HEK293T (cell line): ENCODE measurements around the gene NUTF2.

Experiments
- CTCF ChIA-PET: fragments of 350-600 bp; formaldehyde crosslinking; extraction: SDS; loops from one replicate; lab custom pipeline; 2021; ENCODE audit warnings: antibody characterized with exemption, inconsistent platforms; lab: Yijun Ruan, JAX
- POLR2A ChIA-PET: fragments of 350-600 bp; formaldehyde crosslinking; extraction: SDS; loops from one replicate; lab custom pipeline; 2020; ENCODE audit warnings: antibody characterized with exemption, inconsistent platforms; lab: Yijun Ruan, JAX
- DNase-seq: peaks from one replicate; pipeline ENCODE4 v3.0.0; 2012; ENCODE audit warnings: mixed read lengths; ENCODE audit errors: extremely low spot score
- ARNT ChIP-seq: fragments of 450-650 bp; IDR thresholded peaks from 2 replicates; pipeline ENCODE4 v1.6.1; 2017; ENCODE audit warnings: mild to moderate bottlenecking
- BHLHE40 ChIP-seq: fragments of 450-650 bp; IDR thresholded peaks from 2 replicates; pipeline ENCODE4 v1.6.1; 2016; ENCODE audit warnings: mild to moderate bottlenecking, moderate library complexity, borderline replicate concordance
- CTBP1 ChIP-seq: fragments of 450-650 bp; IDR thresholded peaks from 2 replicates; pipeline ENCODE4 v1.6.1; 2016; ENCODE audit warnings: borderline replicate concordance
- ELF4 ChIP-seq: fragments of 450-650 bp; IDR thresholded peaks from 2 replicates; pipeline ENCODE4 v1.6.1; 2017; ENCODE audit warnings: antibody characterized with exemption
- FOXA1 ChIP-seq: fragments of 450-650 bp; IDR thresholded peaks from 2 replicates; pipeline ENCODE4 v1.6.1; 2016; ENCODE audit warnings: mild to moderate bottlenecking
- FOXK2 ChIP-seq: fragments of 450-650 bp; IDR thresholded peaks from 2 replicates; pipeline ENCODE4 v1.6.1; 2016; ENCODE audit warnings: mild to moderate bottlenecking
- FOXM1 ChIP-seq: fragments of 450-650 bp; IDR thresholded peaks from 2 replicates; pipeline ENCODE4 v1.6.1; 2017; ENCODE audit warnings: mild to moderate bottlenecking, borderline replicate concordance
- HDGF ChIP-seq: fragments of 450-650 bp; IDR thresholded peaks from 2 replicates; pipeline ENCODE4 v1.6.1; 2017; ENCODE audit warnings: antibody characterized with exemption, borderline replicate concordance
- L3MBTL2 ChIP-seq: fragments of 450-650 bp; conservative IDR thresholded peaks from 2 replicates; pipeline ENCODE4 v1.6.1; 2016; ENCODE audit warnings: mild to moderate bottlenecking
- LEF1 ChIP-seq: fragments of 450-650 bp; IDR thresholded peaks from 2 replicates; pipeline ENCODE4 v1.6.1; 2017; ENCODE audit warnings: mild to moderate bottlenecking, borderline replicate concordance
- NFRKB ChIP-seq: fragments of 450-650 bp; IDR thresholded peaks from 2 replicates; pipeline ENCODE4 v1.6.1; 2016; ENCODE audit warnings: mild to moderate bottlenecking, moderate library complexity
- SP1 ChIP-seq: fragments of 450-650 bp; IDR thresholded peaks from 2 replicates; pipeline ENCODE4 v1.6.1; 2017
- SUZ12 ChIP-seq: fragments of 450-650 bp; IDR thresholded peaks from 2 replicates; pipeline ENCODE4 v1.6.1; 2016; ENCODE audit warnings: mild to moderate bottlenecking
- TARDBP ChIP-seq: fragments of 450-650 bp; IDR thresholded peaks from 2 replicates; pipeline ENCODE4 v1.6.1; 2016
- ZNF384 ChIP-seq: fragments of 450-650 bp; IDR thresholded peaks from 2 replicates; pipeline ENCODE4 v1.6.1; 2016
- TF ChIP-seq, protein P1 (sequence below): fragments of 450-650 bp; IDR thresholded peaks from 2 replicates; pipeline ENCODE4 v1.6.1; 2016

The NUTF2 gene

DNA sequence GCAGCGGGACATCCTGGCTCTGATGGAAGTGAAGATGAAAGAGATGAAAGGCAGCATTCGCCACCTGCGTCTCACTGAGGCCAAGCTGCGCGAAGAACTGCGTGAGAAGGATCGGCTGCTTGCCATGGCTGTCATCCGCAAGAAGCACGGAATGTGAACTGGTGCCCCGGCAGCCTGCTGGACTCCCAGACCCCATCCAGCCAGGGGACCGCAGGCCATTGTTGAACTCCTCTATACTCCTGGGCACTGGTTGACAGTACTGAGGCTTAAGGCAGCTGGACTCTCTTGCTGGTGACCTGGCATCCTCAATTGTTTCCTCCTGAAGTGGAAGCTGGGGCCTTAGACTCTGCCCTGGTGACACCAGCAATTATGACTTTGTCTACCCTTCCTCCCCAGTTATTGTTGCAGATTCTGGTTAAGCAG lies 3.4 kb upstream of the NUTF2 start:
- DNase-seq = no peak
- ChIA-PET POLR2A (interaction anchor here (0.6 to 2.8 kb wide), 3 partner anchors 10 to 242 kb away, joined by 3 to 21 read pairs (median 3); partner anchors contain the start of gene NFATC3), CTCF (no interaction called here)
- TF ChIP-seq SP1 (no peak), ELF4 (no peak), NFRKB (no peak), ZNF384 (no peak), LEF1 (no peak), HDGF (0 out of 2 replicates have a peak, but pooled peaks have one; percentile 31), L3MBTL2 (no peak), ARNT (no peak), FOXA1 (no peak)

DNA sequence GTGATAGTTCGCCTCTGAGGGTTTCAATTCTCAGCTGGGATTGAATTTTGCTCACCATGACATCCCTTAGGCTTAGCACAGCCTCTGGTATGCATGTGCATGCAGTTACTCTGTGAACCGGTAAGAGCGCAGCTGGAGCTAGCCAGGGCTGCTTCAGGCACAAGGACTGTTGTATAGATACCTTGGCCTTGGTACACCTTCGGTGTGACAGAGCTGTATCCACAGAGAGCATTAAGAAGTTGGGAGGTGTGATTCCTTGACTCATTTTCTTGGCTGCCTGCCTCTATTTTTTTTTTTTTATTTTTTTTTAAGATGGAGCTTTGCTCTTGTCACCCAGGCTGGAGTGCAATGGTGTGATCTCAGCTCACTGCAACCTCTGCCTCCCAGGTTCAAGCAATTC lies 2.2 kb upstream of the NUTF2 start:
- DNase-seq = no peak
- ChIA-PET CTCF (interaction anchor here (0.7 kb wide), 1 partner anchor 29 kb away, joined by 3 read pairs; no protein-coding TSS in a partner anchor), POLR2A (interaction anchor here (1.0 to 2.8 kb wide), 10 partner anchors 9 to 241 kb away, joined by 3 to 21 read pairs (median 4); partner anchors contain the start of genes ACD, EDC4, NFATC3 and RANBP10)
- TF ChIP-seq ZNF384 = no peak
- no peak for TF ChIP-seq LEF1
- TF ChIP-seq BHLHE40 = no peak
- no peak for TF ChIP-seq SUZ12
- no peak for TF ChIP-seq NFRKB
- TF ChIP-seq FOXK2 = no peak
- TF ChIP-seq HDGF = no peak
- no peak for TF ChIP-seq SP1
- TF ChIP-seq L3MBTL2 = no peak
- TF ChIP-seq, protein P1, sequence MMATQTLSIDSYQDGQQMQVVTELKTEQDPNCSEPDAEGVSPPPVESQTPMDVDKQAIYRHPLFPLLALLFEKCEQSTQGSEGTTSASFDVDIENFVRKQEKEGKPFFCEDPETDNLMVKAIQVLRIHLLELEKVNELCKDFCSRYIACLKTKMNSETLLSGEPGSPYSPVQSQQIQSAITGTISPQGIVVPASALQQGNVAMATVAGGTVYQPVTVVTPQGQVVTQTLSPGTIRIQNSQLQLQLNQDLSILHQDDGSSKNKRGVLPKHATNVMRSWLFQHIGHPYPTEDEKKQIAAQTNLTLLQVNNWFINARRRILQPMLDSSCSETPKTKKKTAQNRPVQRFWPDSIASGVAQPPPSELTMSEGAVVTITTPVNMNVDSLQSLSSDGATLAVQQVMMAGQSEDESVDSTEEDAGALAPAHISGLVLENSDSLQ = no peak
- no peak for TF ChIP-seq CTBP1
- no peak for TF ChIP-seq ARNT
- TF ChIP-seq FOXA1 = no peak
- TF ChIP-seq FOXM1 = no peak
- TF ChIP-seq TARDBP = no peak
- no peak for TF ChIP-seq ELF4

DNA sequence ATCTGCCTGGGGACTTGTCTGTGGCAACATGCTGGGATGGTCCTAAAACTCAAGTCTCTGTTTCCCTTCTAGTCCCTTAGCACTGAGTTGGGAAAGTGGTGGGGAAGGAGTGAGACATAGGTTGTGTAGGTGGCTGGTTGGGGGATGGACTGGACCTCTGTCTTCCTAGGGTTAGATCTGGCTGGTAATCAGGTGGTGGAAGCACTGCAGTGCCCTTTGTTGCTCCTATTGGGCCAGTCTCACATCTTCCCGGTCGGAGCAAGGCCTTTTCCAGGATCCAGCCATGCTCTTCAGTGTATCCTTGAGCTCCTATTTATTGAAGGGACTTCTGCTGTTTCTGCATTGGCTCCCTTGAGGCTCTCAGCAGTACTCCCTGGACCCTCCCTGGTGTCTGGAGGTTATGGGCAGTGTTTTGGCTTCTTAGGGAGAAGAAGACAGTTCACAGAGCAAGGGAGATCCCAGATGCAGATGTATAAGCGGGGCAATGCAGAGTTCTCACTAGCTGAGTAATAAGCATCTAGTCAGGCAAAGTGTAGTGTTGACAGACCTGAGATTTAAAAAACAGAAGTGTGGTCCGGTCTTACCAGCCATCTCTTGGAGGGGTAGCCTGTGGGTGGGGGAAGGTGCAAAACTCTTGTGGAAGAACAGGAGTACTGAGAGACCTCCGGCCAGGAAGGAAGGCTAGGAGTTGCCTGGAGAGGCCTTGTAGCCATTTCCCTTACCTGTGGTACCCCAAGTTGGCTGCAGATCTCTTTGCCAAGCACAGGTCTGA lies 1.3 kb upstream of the NUTF2 start:
- ChIA-PET CTCF (interaction anchor here (0.7 kb wide), 1 partner anchor 30 kb away, joined by 3 read pairs; no protein-coding TSS in a partner anchor), POLR2A (interaction anchor here (0.9 to 2.8 kb wide), 12 partner anchors 10 to 185 kb away, joined by 3 to 21 read pairs (median 4); partner anchors contain the start of genes ACD, EDC4, RANBP10 and TSNAXIP1)
- DNase-seq = no peak
- TF ChIP-seq NFRKB = no peak
- no peak for TF ChIP-seq FOXK2
- no peak for TF ChIP-seq FOXA1
- TF ChIP-seq TARDBP = no peak
- no peak for TF ChIP-seq CTBP1
- TF ChIP-seq HDGF = no peak

DNA sequence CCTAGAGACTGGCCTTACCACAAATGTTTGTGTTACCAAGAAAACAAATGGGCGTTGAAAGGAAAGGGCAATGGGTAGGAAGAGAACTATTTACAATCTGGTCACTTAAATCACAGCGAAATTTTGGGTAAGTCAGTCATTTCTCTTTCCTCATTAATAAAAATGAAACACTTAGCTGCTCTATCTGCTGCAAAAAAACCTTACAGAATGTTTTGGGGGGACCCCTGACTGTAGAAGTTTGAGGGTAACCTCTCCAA lies 742 bp upstream of the NUTF2 start:
- TF ChIP-seq ARNT (no peak), TARDBP (no peak), FOXK2 (no peak), ELF4 (no peak), CTBP1 (no peak), LEF1 (no peak), FOXA1 (no peak), HDGF (no peak), NFRKB (no peak), L3MBTL2 (no peak), BHLHE40 (no peak), SP1 (no peak), FOXM1 (no peak), ZNF384 (no peak), SUZ12 (no peak)
- TF ChIP-seq, protein P1 = no peak
- ChIA-PET POLR2A (interaction anchor here (0.6 to 1.9 kb wide), 11 partner anchors 9 to 172 kb away, joined by 3 to 17 read pairs (median 3); no protein-coding TSS in a partner anchor), CTCF (no interaction called here)

DNA sequence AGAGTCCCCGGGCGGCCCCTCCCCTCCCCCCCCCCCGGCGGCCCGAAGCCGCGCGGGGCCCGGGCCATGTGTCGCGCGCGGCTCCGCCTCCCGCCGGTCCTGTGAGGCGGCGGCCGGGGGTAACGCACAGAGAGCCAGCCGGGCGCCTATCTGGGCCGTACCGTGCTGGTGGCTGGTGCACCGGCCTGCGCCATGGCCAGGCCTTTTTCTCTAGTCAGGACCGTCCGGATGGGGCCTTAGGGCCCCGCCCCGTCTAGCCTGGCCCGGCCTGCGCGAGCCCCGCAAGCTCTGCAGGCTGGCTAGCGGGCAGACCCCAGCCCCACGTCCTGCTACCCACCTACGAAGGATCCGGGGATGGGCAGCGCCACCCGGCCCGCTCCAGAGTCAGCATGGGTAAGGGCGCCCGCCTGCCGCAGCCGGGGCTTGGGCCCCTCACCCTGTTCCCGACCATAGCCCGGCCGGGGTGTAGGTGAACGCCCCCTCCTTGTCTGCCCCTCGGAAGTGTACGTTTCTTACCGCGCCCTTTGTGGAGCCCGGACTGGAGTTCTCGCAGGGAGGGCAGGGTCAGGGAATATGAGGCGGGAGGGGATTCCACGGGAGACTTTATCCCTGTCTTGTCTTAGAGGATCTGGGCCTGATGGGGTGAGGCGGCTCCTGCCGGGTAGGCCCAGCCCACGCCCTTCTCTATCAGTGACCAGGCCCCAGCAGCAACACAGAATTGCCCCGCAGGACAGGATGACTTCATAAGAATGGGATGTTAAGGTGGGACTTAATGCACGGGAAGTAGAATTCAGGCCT lies 530 bp downstream of the NUTF2 start, which contains the start of gene CENPT:
Gene CENPT (minus strand): TSS at position 630 of the 798 bp plus-strand sequence. CDS start 13,834 bp downstream, outside the sequence.
- CTCF ChIA-PET = no interaction called here
- POLR2A ChIA-PET = interaction anchor here (0.7 to 1.7 kb wide), 6 partner anchors 10 to 187 kb away, joined by 3 to 5 read pairs (median 3); partner anchors contain the start of gene ACD
- DNase-seq = peak; percentile 28
- no peak for TF ChIP-seq ZNF384
- no peak for TF ChIP-seq L3MBTL2
- TF ChIP-seq HDGF = no peak
- TF ChIP-seq, protein P1 = no peak
- no peak for TF ChIP-seq SUZ12
- TF ChIP-seq FOXK2 = no peak
- no peak for TF ChIP-seq TARDBP
- TF ChIP-seq CTBP1 = no peak
- TF ChIP-seq FOXM1 = no peak
- no peak for TF ChIP-seq BHLHE40
- TF ChIP-seq FOXA1 = no peak
- no peak for TF ChIP-seq ELF4
- no peak for TF ChIP-seq LEF1
- no peak for TF ChIP-seq ARNT
- TF ChIP-seq NFRKB = no peak
- TF ChIP-seq SP1 = no peak

More for the DNA sequence above, 742 bp upstream of the NUTF2 start:
- DNase-seq = no peak
